ENCODE data around the gene PCBP3.

The PCBP3 gene

DNA sequence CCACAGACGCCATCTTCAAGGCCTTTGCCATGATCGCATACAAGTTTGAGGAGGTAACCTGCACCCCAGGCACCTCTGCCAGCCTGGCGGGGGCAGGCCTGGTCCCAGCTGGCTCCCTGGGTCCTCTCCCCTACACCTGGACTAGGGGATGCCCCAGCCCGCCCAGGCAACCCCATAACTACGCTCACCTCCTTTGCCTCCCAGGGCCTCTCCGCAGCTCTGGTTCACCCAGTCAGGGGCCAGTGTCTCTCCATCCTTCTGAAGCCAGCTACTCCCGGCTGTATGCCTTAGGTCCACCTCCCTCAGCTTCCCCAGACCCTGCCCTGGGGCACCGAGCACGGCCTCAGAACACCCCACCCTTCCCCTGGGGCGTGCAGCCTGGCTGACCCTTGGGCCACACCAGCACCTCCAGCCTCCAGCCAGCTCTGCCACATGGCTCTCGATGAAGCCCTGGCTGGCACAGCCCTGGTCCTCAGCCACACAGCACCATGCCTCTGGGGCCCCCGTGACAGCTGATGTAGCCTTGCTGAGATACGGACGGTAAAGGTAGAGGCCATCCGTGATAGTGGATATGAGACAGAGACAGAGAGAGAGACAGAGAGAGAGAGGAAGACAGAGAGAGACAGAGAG, 257.7 kb downstream of the PCBP3 start:
- no peak for DNase-seq (ENCODE audit: low read depth in 2 of 3, low spot score in 1 of 3)

GRCh38 chr21:45902292-45902995, 258.9 kb downstream of the PCBP3 start:
- no peak for DNase-seq (ENCODE audit: low read depth in 2 of 3, low spot score in 1 of 3)

DNA sequence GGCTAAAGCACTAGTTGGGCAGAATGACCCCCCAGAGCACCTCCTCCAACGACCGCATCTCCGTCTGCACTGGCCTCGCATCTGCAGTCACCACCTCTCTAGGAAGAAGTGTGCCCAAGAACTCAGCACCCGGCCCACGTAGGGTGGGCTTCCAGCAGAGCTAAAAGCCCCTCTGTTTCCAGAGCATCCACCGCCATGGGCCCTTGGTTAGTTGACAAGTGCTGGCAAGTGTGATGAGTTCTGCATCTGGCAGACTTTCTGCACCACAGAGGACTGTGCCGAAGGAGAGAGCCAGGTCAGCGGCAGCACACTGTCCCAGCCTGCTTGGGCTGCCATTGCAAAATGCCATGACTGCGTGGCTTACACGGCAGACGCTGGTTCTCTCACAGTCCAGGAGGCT, 261.7 kb downstream of the PCBP3 start:
- no peak for DNase-seq (ENCODE audit: low read depth in 2 of 3, low spot score in 1 of 3)

GRCh38 chr21:45906196-45906805, 262.8 kb downstream of the PCBP3 start:
- no peak for DNase-seq (ENCODE audit: low read depth in 2 of 3, low spot score in 1 of 3)

DNA sequence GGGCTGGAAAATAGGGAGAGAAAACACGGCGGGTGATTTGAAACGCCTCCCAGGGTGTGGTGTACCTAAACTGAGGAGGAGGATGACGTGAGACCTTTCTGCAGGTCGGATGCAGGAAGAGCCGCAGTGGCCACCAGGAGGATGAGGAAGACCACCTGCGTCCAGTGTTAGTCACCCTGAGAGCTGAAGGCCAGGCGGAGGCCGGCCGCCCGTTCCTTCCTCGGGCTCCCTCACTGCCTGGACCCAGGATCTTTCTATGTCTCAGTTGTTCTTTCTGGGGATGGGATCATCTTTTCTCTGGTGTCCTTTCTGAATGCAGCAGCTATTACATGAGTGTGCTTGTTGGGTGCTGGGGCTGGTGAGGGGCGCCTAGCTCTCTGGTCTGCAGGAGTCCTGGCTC, 263.3 kb downstream of the PCBP3 start:
- DNase-seq (ENCODE audit: low read depth in 2 of 3, low spot score in 1 of 3): no peak

DNA sequence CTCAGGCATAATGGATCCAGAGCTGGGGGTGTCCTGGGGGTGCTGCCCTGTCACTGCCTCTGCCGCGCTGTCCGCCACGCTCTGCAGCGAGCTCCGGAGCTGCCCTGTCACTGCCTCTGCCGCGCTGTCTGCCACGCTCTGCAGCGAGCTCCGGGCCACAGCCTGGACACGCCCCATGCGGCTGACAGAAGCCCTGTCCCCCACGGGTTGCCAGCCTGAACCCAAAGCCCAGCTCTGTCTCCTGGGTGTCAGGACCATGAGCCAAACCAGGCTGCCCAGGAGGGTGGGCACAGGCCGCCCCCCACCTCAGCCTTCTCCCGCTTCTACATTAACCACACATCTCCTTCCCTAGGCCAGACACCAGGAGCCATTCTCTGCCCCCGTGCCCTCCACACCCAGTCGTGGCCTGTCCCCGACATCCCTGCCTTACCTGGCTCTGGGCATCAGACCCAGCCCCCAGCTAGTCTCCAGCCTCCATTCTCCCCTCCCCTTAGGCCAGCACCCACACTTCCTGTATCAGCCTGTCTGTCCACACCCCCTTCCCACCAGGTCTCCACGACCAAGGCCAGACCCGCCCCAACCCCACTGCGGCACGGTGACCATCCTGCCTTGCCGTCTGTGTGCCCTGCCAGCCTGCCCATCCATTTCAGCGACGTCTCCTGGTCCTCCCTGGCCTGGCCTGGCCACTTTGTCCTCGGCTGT, 265.2 kb downstream of the PCBP3 start:
- no peak for DNase-seq (ENCODE audit: low read depth in 2 of 3, low spot score in 1 of 3)

DNA sequence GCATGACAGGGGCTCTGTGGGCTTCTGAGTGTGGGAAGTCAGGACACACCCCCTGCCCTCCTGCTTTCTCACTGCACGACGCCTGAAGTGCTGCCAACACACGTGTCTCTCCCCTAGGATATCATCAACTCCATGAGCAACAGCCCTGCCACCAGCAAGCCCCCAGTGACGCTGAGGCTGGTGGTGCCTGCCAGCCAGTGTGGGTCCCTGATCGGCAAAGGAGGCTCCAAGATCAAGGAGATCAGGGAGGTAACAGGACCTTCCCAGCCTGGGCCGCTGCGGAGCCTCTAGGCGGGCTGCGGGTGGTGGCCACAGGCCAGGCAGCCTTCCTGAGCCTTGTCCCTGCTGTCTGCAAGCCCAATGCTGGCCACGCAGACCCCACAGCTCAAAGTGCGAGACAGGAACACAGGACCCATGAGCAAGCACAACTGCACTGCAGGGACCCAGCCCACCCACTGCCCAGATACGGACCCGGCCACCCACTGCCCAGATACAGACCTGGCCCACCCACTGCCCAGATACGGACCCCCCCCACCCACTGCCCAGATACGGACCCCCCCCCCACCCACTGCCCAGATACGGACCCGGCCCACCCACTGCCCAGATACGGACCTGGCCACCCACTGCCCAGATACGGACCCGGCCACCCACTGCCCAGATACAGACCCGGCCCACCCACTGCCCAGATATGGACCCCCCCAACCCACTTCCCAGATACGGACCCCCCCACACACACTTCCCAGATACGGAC, 265.9 kb downstream of the PCBP3 start:
- no peak for DNase-seq (ENCODE audit: low read depth in 2 of 3, low spot score in 1 of 3)

GRCh38 chr21:45910155-45910547, 266.6 kb downstream of the PCBP3 start:
- no peak for DNase-seq (ENCODE audit: low read depth in 2 of 3, low spot score in 1 of 3)

- DNase-seq (ENCODE audit: low read depth in 2 of 3, low spot score in 1 of 3): no peak
These were observed 267.2 kb downstream of the PCBP3 start for GRCh38 chr21:45910548-45911221.

GRCh38 chr21:45911806-45912325, 268.3 kb downstream of the PCBP3 start:
- DNase-seq (ENCODE audit: low read depth in 2 of 3, low spot score in 1 of 3): no peak

DNA sequence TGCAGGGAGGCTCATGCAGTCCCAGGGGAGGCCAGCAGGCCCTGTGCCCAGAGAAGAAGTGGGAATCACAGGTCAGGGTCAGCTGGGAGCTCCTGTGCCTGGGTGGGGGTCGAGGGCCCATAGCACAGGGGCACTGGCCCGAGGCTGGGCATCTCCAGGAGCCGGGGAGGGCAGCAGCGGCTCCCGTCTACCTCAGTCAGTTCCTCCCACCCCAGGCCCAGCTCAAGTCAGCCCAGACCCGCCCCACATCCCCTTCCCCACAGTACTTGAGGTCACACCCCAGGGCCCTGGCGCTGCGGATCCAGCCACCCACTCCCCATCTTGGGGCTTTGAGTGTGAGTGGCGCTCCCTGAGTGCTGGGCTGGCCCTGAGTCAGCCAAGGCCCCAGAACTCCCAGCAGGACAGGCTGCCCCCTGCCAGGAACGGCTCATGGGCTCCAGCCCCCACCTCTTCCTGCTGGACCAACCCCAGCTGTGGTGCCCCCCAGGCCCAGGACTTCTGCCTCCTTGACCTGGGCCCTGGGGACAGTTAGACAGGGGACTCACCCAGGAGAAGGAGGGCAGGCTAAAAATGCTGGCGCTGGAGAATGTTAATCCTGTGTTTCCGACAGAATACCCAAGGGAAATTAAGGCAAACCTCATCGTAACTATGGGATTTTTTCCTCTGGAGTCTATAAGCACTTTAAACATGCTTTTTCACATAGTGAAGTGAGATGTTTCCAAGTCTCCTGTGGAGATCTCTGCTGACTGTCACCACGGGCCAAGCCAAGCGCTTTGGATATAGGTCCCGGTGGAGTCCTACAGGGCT, 269.3 kb downstream of the PCBP3 start:
- DNase-seq (ENCODE audit: low read depth in 2 of 3, low spot score in 1 of 3): no peak

DNA sequence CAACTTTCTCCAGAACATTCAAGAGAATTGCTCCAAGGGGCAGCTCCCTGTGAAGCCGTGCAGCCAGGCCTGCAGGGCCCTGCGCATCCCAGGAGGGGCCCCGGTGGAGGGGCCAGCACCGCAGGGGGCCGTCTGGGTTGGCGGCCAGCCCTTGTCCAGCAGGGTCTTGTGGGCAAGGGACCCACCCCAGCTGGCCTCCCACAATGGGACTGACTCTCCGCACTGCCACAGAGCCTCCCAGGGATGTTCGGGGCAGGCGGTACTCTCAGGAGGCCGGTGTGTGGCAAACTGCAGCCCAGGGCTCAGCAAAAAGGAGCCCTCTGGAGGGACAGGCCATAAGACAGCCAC, 269.9 kb downstream of the PCBP3 start:
- no peak for DNase-seq (ENCODE audit: low read depth in 2 of 3, low spot score in 1 of 3)

- DNase-seq (ENCODE audit: low read depth in 2 of 3, low spot score in 1 of 3): no peak
These were observed 270.4 kb downstream of the PCBP3 start for GRCh38 chr21:45913886-45914285.

DNA sequence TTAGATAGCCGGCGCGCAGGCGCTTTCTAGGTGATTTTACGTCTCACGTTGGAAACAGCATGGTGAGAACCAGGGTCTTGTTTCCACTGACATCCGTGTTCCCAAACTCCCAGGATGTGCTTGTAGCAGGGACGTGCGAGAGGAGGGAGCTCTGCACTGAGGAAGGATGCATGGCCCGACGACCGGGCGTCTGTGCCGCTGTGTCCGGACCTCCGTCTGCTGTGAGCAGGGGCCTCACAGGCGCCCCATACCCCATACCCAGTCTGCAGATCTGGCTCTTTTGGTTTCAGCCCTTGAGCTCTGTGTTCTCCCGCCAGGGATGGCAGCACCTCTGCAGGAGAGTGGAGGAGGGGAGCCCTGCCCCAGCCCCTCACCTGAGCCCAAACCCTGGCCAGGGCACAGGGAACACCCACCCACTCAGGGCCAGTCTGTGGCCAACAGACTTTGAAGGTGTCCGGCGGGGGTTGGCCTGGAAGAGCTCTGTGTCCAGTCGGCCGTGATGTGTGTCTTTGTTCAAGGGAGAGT, 270.9 kb downstream of the PCBP3 start:
- DNase-seq (ENCODE audit: low read depth in 2 of 3, low spot score in 1 of 3): no peak

GRCh38 chr21:45916011-45916840, 272.7 kb downstream of the PCBP3 start:
- DNase-seq (ENCODE audit: low read depth in 2 of 3, low spot score in 1 of 3): no peak

- no peak for DNase-seq (ENCODE audit: low read depth in 2 of 3, low spot score in 1 of 3)
These were observed 273.7 kb downstream of the PCBP3 start for GRCh38 chr21:45917241-45917640.

GRCh38 chr21:45918011-45918410, 274.5 kb downstream of the PCBP3 start:
- DNase-seq (ENCODE audit: low read depth in 2 of 3, low spot score in 1 of 3): no peak

GRCh38 chr21:45918835-45919447, 275.4 kb downstream of the PCBP3 start:
- no peak for DNase-seq (ENCODE audit: low read depth in 2 of 3, low spot score in 1 of 3)

All from stimulated activated CD4-positive, alpha-beta T cell treated with anti-CD3 and anti-CD28 coated beads, Interleukin-12 subunit alpha, Interleukin-12 subunit beta, amount 100 ng/mL, for 48 hours (primary cell).